ENCODE results near the gene WDPCP. TPM values are rescaled to one million over a fixed set of nuclear protein-coding genes. Genes with fewer than 3 reads are reported as not detected.

WDPCP gene
- total and polyA plus RNA-seq, 2 donors (not counting 1 experiment from before 2014, with no cell fraction given), result 5.6 to 22.8 TPM

- H3K4me3 ChIP-seq (ENCODE audit: control extremely low read depth in 1 of 5, extremely low read depth in 1 of 5, insufficient read depth in 1 of 5, low read depth in 2 of 5, low read length in 4 of 5), result no peak overlapping the region
- H3K36me3 ChIP-seq (replicated peaks in 1 of 2; ENCODE audit: control extremely low read depth in 1 of 2, control insufficient read depth in 1 of 2, extremely low read depth in 1 of 2, insufficient read depth in 2 of 2, low read length in 1 of 2), result no peaks in the 10 kb centered on the region
- Mint-ChIP-seq H3K27ac (no peak overlapping the region), H3K4me3 (no peak overlapping the region), H3K27me3 (peaks cover 17% of the 10 kb centered on the region), H3K9me3 (ENCODE audit: insufficient read depth) (no peaks in the 10 kb centered on the region), H3K4me1 (peaks cover 2% of the 10 kb centered on the region)
- over 99% methylated on average over 30 of the region's 31 CpGs for WGBS (ENCODE audit: insufficient coverage)
- H3K9ac ChIP-seq (ENCODE audit: low read length), result no peak overlapping the region
- DNase-seq, result no peak
- no peaks in the 10 kb centered on the region for H3K4me1 ChIP-seq (ENCODE audit: control insufficient read depth in 2 of 2, insufficient read depth in 2 of 2, low read length in 2 of 2)
- H2AFZ ChIP-seq (ENCODE audit: insufficient read depth, low read depth, low read length, poor library complexity, severe bottlenecking), result no peak overlapping the region
- TF ChIP-seq CTCF (IDR thresholded peaks at IDR 0.05), result no peak
- intact Hi-C loops (cut with micrococcal nuclease), result no loop called here
- H3K27ac ChIP-seq (ENCODE audit: low read length in 2 of 2), result no peak overlapping the region
- no peak overlapping the region for H3K4me2 ChIP-seq (replicated peaks; ENCODE audit: low read depth, low read length, poor library complexity, severe bottlenecking)
- no peaks in the 10 kb centered on the region for H3K27me3 ChIP-seq (replicated peaks in 1 of 4; ENCODE audit: control extremely low read depth in 1 of 4, control insufficient read depth in 3 of 4, insufficient read depth in 4 of 4, low read length in 3 of 4)
- no peaks in the 10 kb centered on the region for H3K79me2 ChIP-seq (ENCODE audit: control insufficient read depth, insufficient read depth, low read length)
- no peak for ATAC-seq (ENCODE audit: low read depth)
- ChIA-PET CTCF (no interaction called here), POLR2A (no interaction called here)
- H3K9me3 ChIP-seq (ENCODE audit: control extremely low read depth in 1 of 3, control insufficient read depth in 2 of 3, insufficient read depth in 1 of 3, low read length in 2 of 3), result peaks cover 0 to 13% (median 2%) of the 10 kb centered on the region in 3 donors
- H4K20me1 ChIP-seq (ENCODE audit: control insufficient read depth, insufficient read depth, low read length, poor library complexity, severe bottlenecking), result no peaks in the 10 kb centered on the region
These were observed 34.5 kb upstream of the WDPCP start for GRCh38 chr2:63622751-63623150.

GRCh38 chr2:63619328-63619727 is 31.1 kb upstream of the WDPCP start:
- Histone ChIP-seq H3K4me3 (ENCODE audit: control extremely low read depth in 1 of 5, extremely low read depth in 1 of 5, insufficient read depth in 1 of 5, low read depth in 2 of 5, low read length in 4 of 5) (no peak overlapping the region), H3K79me2 (ENCODE audit: control insufficient read depth, insufficient read depth, low read length) (no peaks in the 10 kb centered on the region), H3K36me3 (replicated peaks in 1 of 2; ENCODE audit: control extremely low read depth in 1 of 2, control insufficient read depth in 1 of 2, extremely low read depth in 1 of 2, insufficient read depth in 2 of 2, low read length in 1 of 2) (no peaks in the 10 kb centered on the region), H3K9me3 (ENCODE audit: control extremely low read depth in 1 of 3, control insufficient read depth in 2 of 3, insufficient read depth in 1 of 3, low read length in 2 of 3) (peaks cover 0 to 13% (median 0%) of the 10 kb centered on the region in 3 donors), H3K4me1 (ENCODE audit: control insufficient read depth in 2 of 2, insufficient read depth in 2 of 2, low read length in 2 of 2) (no peaks in the 10 kb centered on the region), H4K20me1 (ENCODE audit: control insufficient read depth, insufficient read depth, low read length, poor library complexity, severe bottlenecking) (no peaks in the 10 kb centered on the region), H3K9ac (ENCODE audit: low read length) (no peak overlapping the region), H3K27me3 (replicated peaks in 1 of 4; ENCODE audit: control extremely low read depth in 1 of 4, control insufficient read depth in 3 of 4, insufficient read depth in 4 of 4, low read length in 3 of 4) (no peaks in the 10 kb centered on the region), H3K4me2 (replicated peaks; ENCODE audit: low read depth, low read length, poor library complexity, severe bottlenecking) (no peak overlapping the region), H3K27ac (ENCODE audit: low read length in 2 of 2) (no peak overlapping the region), H2AFZ (ENCODE audit: insufficient read depth, low read depth, low read length, poor library complexity, severe bottlenecking) (no peak overlapping the region)
- no peak overlapping the region for H3K27ac Mint-ChIP-seq
- no peak overlapping the region for H3K4me3 Mint-ChIP-seq
- CTCF ChIA-PET, result no interaction called here
- H3K9me3 Mint-ChIP-seq (ENCODE audit: insufficient read depth), result no peaks in the 10 kb centered on the region
- no peak for ATAC-seq (ENCODE audit: low read depth)
- POLR2A ChIA-PET, result no interaction called here
- intact Hi-C loops (cut with micrococcal nuclease), result no loop called here
- H3K4me1 Mint-ChIP-seq, result peaks cover 2% of the 10 kb centered on the region
- WGBS (ENCODE audit: insufficient coverage), result no CpG with 5 or more reads among the region's 2 CpGs
- no peak for DNase-seq
- H3K27me3 Mint-ChIP-seq, result peaks cover 14% of the 10 kb centered on the region
- TF ChIP-seq CTCF (IDR thresholded peaks at IDR 0.05) (no peak), EZH2 (IDR thresholded peaks at IDR 0.05; ENCODE audit: borderline replicate concordance, insufficient read depth, low read depth, low read length, poor library complexity, severe bottlenecking) (no peak)

Measured in B cell (primary cell).